Right atrium auricular region (tissue), 2 donors: Measurements from ENCODE around the gene PRKCB. TPM values are rescaled to one million over a fixed set of nuclear protein-coding genes. Genes with fewer than 3 reads are reported as not detected.

Source experiments
- DNase-seq: peaks from one replicate; pipeline ENCODE4 v3.0.0-alpha.2; 2019; ENCODE audit warnings: low spot score
- H3K27ac ChIP-seq, 2 donors: fragments of 200-600 bp; sonication (generic); 1 replicate in 1 of 2; 2 replicates in 1 of 2; pipeline ENCODE4 v1.5.1; 2016 to 2019
- H3K27me3 ChIP-seq, 2 donors: fragments of 200-600 bp; sonication (generic); one replicate each; pipeline versions ENCODE4 v1.5.1 to v1.6.0; 2017 to 2019
- H3K36me3 ChIP-seq: fragments of 200-600 bp; sonication (generic); one replicate; pipeline ENCODE4 v1.5.1; 2016
- H3K4me1 ChIP-seq, 2 donors: fragments of 200-600 bp; sonication (generic); one replicate each; pipeline versions ENCODE4 v1.5.1 to v1.6.0; 2017 to 2019
- H3K4me3 ChIP-seq, 2 donors: fragments of 200-600 bp; sonication (generic); 1 replicate in 1 of 2; 2 replicates in 1 of 2; pipeline ENCODE4 v1.5.1; 2017 to 2019; ENCODE audit warnings: mild to moderate bottlenecking in 1 of 2, moderate library complexity in 1 of 2
- H3K9me3 ChIP-seq, 2 donors: fragments of 200-600 bp; sonication (generic); one replicate each; pipeline ENCODE4 v1.5.1; 2019
- total RNA-seq, 2 donors: library from RNA; depleted of rRNA; stranded (reverse); fragments of >200 nt; gene quantifications; one replicate each; pipeline ENCODE4 v1.1.0, GENCODE V29; 2016
- TF ChIP-seq, protein P1 (sequence below), 2 donors: fragments of 200-600 bp; sonication (generic); IDR thresholded peaks; one replicate each; pipeline ENCODE4 v1.5.1; 2019; ENCODE audit warnings: antibody characterized with exemption in 2 of 2

Gene PRKCB
- total RNA-seq, 2 donors from 2014 or later: 0.93 to 3.1 TPM

DNA sequence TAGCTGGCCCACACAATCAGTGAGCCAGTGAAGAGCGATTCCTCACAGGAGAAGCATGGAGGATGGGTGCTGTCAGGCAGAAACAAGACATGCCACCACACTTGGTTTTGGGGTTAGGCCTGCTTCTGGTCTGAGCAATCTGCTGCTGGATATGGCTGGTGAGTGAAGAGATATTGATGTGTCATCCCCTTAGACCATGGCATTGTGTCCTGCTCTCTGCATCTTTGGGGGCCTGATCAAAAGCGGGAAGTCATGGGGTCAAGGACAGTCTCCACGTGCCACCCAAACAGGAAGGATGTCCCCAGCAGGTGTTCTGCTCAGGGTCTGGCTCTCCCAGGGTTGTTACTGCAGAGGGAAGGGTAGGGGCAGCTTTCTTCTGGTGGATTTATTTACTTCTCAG, 140.7 kb downstream of the PRKCB start:
- Histone ChIP-seq H3K4me1 (no peaks in the 10 kb centered on the region), H3K36me3 (no peaks in the 10 kb centered on the region), H3K9me3 (no peaks in the 10 kb centered on the region), H3K4me3 (no peak overlapping the region), H3K27me3 (no peaks in the 10 kb centered on the region), H3K27ac (no peak overlapping the region)
- TF ChIP-seq, protein P1, sequence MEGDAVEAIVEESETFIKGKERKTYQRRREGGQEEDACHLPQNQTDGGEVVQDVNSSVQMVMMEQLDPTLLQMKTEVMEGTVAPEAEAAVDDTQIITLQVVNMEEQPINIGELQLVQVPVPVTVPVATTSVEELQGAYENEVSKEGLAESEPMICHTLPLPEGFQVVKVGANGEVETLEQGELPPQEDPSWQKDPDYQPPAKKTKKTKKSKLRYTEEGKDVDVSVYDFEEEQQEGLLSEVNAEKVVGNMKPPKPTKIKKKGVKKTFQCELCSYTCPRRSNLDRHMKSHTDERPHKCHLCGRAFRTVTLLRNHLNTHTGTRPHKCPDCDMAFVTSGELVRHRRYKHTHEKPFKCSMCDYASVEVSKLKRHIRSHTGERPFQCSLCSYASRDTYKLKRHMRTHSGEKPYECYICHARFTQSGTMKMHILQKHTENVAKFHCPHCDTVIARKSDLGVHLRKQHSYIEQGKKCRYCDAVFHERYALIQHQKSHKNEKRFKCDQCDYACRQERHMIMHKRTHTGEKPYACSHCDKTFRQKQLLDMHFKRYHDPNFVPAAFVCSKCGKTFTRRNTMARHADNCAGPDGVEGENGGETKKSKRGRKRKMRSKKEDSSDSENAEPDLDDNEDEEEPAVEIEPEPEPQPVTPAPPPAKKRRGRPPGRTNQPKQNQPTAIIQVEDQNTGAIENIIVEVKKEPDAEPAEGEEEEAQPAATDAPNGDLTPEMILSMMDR (IDR thresholded peaks at IDR 0.05): no peak
- no peak for DNase-seq

DNA sequence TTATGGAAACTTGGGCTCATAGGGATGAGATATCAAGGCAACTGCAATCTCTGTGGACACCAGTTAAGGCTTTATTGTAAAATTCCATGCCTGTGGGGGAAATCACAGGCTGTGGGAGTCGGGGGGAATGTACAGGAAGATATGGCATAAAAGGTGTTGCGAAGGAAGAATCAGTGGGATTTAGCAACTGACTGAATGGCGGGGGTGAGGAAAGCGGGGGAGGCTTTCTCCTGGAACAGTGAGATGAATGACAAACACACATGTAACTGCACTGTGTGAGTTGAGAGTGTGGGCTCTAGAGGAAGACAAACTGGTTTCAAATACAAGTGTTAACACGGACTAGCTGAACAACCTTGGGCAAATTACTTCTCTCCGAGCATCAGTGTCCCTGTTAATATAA, 143.7 kb downstream of the PRKCB start:
- Histone ChIP-seq H3K4me3 (no peak overlapping the region), H3K36me3 (no peaks in the 10 kb centered on the region), H3K27me3 (no peaks in the 10 kb centered on the region), H3K9me3 (no peaks in the 10 kb centered on the region), H3K27ac (no peak overlapping the region), H3K4me1 (no peaks in the 10 kb centered on the region)
- TF ChIP-seq, protein P1 (IDR thresholded peaks at IDR 0.05): no peak
- DNase-seq: no peak

DNA sequence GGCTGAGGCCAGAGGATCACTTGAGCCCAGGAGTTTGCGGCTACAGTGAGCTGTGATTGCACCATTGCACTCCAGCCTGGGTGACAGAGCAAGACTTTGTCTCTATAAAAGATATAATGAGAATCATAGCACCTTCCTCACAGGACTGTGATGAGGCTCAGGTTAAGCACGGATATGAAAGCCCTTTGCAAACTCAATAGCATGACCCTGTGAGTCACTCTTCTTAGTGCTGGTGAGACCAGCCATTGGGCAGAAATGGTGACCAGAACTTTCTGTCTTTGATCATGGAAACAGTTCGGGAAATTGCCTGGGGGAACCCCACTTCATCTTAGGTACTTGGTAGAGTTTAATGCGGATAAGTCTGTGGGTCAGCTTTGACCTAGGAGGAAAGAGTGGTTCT, 144.2 kb downstream of the PRKCB start:
- no peaks in the 10 kb centered on the region for H3K9me3 ChIP-seq
- no peaks in the 10 kb centered on the region for H3K36me3 ChIP-seq
- H3K27ac ChIP-seq: no peak overlapping the region
- H3K27me3 ChIP-seq: no peaks in the 10 kb centered on the region
- H3K4me3 ChIP-seq: no peak overlapping the region
- DNase-seq: no peak
- TF ChIP-seq, protein P1 (IDR thresholded peaks at IDR 0.05): no peak
- H3K4me1 ChIP-seq: no peaks in the 10 kb centered on the region

DNA sequence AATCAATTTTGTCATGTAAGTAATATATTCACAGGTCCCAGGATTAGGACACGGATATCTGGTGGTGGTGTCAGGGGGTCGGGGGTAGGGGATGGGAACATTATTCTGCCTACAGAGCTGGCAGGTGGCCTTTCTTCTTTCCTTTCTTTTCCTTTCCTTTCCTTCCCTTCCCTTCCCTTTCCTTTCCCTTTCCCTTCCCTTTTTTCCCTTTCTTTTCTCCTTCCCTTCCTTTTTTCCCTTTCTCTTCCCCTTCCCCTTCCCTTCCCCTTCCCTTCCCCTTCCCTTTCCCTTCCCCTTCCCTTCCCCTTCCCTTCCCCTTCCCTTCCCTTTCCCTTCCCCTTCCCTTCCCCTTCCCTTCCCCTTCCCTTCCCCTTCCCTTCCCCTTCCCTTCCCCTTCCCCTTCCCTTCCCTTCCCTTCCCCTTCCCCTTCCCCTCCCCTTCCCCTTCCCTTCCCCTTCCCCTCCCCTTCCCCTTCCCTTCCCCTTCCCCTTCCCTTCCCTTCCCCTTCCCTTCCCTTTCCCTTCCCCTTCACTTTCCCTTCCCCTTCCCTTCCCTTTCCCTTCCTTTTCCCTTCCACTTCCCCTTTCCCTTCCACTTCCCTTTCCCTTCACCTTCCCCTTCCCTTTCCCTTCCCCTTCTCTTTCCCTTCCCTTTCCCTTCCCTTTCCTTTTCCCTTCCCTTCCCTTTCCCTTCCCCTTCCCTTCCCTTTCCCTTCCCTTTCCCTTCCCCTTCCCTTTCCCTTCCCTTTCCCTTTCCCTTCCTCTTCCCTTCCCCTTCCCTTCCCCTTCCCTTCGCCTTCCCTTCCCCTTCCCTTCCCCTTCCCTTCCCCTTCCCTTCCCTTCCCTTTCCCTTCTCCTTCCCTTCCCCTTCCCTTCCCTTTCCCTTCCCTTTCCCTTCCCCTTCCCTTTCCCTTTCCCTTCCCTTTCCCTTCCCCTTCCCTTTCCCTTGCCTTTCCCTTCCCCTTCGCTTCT, 145.9 kb downstream of the PRKCB start:
- H3K4me1 ChIP-seq: no peaks in the 10 kb centered on the region
- H3K4me3 ChIP-seq: no peak overlapping the region
- no peak overlapping the region for H3K27ac ChIP-seq
- no peaks in the 10 kb centered on the region for H3K27me3 ChIP-seq
- TF ChIP-seq, protein P1 (IDR thresholded peaks at IDR 0.05): no peak
- no peak for DNase-seq
- H3K9me3 ChIP-seq: no peaks in the 10 kb centered on the region
- H3K36me3 ChIP-seq: no peaks in the 10 kb centered on the region

DNA sequence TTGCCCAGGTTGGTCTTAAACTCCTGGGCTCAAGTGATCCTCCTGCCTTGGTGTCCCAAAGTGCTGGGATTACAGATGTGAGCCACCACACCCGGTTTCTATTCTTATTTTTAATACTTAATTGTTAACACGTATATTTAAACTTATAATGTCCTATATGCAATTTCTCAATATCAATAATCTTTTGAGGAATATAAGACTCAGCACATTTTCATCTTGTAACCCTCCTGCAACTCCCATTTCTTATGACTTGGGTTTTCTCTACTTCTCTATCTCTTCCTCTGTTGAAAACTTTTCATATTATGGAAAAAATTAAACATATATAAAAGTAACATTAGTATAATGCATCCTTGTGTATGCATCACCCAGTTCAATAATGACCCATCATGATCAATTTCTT, 150.7 kb downstream of the PRKCB start:
- no peaks in the 10 kb centered on the region for H3K9me3 ChIP-seq
- H3K27me3 ChIP-seq: no peaks in the 10 kb centered on the region
- no peaks in the 10 kb centered on the region for H3K4me1 ChIP-seq
- no peak overlapping the region for H3K4me3 ChIP-seq
- no peak overlapping the region for H3K27ac ChIP-seq
- TF ChIP-seq, protein P1 (IDR thresholded peaks at IDR 0.05): no peak
- no peak for DNase-seq
- H3K36me3 ChIP-seq: no peaks in the 10 kb centered on the region
